ENCODE measurements around the gene NBAS. TPM values are rescaled to one million over a fixed set of nuclear protein-coding genes. Genes with fewer than 3 reads are reported as not detected.

NBAS gene
- total and polyA plus RNA-seq, 2 donors (not counting 3 experiments of a cell fraction or from before 2014, with no cell fraction given), result 29.4 to 43.0 TPM

DNA sequence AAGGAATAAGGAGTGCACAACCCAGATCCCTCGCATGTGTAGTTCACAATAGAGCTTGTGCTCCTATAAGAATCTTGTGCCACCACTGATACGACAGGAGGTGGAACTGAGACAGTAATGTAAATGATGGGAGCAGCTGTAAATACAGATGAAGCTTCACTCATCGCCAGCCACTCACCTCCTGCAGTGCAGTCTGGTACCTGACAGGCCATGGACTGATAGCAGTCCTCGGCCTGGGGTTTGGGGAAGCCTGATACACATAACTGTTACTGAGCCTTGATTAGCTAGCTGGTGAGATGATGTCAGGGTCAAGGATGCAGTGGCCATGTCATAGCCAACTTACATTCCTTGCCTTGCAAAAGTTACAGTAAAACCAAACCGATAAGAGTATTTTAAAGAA lies 376.6 kb downstream of the NBAS start:
- BruUV-seq (replicated peaks), result no TSS peak
- no peaks in the 10 kb centered on the region for H3K27me3 ChIP-seq (ENCODE audit: control insufficient read depth in 2 of 2, insufficient read depth in 2 of 2, low read length in 2 of 2)
- ChIA-PET CTCF (interaction anchor here (1.2 kb wide), 1 partner anchor 393 kb away, joined by 3 read pairs; no protein-coding TSS in a partner anchor), POLR2A (no interaction called here)
- H3K4me3 ChIP-seq (replicated peaks in 1 of 3; ENCODE audit: insufficient read depth in 1 of 3, low read depth in 1 of 3, low read length in 3 of 3), result no peak overlapping the region
- no peaks in the 10 kb centered on the region for H3K79me2 ChIP-seq (ENCODE audit: control insufficient read depth, insufficient read depth, low read length)
- H3K9ac ChIP-seq (replicated peaks; ENCODE audit: extremely low read depth, insufficient read depth, low read length), result no peak overlapping the region
- no peaks in the 10 kb centered on the region for H3K9me3 ChIP-seq (replicated peaks; ENCODE audit: control insufficient read depth, insufficient read depth, low read length)
- no peak overlapping the region for H2AFZ ChIP-seq (ENCODE audit: low read depth, low read length)
- FAIRE-seq (no peak), DNase-seq (ENCODE audit: low read depth, low spot score) (no peak)
- H3K36me3 ChIP-seq (ENCODE audit: control insufficient read depth in 2 of 2, extremely low read depth in 1 of 2, insufficient read depth in 2 of 2, low read length in 2 of 2), result peaks cover 0 to 2% of the 10 kb centered on the region in 2 experiments
- no peak overlapping the region for H3K27ac ChIP-seq (ENCODE audit: insufficient read depth, low read depth, low read length)
- H3K4me1 ChIP-seq (ENCODE audit: control insufficient read depth, extremely low read depth, insufficient read depth, low read length), result no peaks in the 10 kb centered on the region
- intact Hi-C loops (cut with micrococcal nuclease) (no loop called here), dilution Hi-C loops (cut with MboI; ENCODE audit: extremely low pct_ligation_motif_present, low sequenced_read_pairs) (no loop called here)
- TF ChIP-seq GATA2 (IDR thresholded peaks at IDR 0.05; ENCODE audit: insufficient read depth, insufficient read length, low read depth, low read length) (no peak), JUN (IDR thresholded peaks at IDR 0.05; ENCODE audit: borderline replicate concordance, insufficient read depth, insufficient read length, low read depth) (no peak), POLR2AphosphoS5 (IDR thresholded peaks at IDR 0.05; ENCODE audit: insufficient read depth, low read depth, low read length) (no peak), MAX (IDR thresholded peaks at IDR 0.05; ENCODE audit: insufficient read depth, insufficient read length) (no peak), POLR2A (IDR thresholded peaks at IDR 0.05; ENCODE audit: low read depth, low read length) (no peak), MYC (IDR thresholded peaks at IDR 0.05; ENCODE audit: low read depth, low read length) (no peak), EZH2 (IDR thresholded peaks at IDR 0.05; ENCODE audit: borderline replicate concordance, low read depth, low read length, severe bottlenecking) (no peak), FOS (IDR thresholded peaks at IDR 0.05; ENCODE audit: borderline replicate concordance, insufficient read depth, low read length) (no peak)
- TF ChIP-seq, protein P1, sequence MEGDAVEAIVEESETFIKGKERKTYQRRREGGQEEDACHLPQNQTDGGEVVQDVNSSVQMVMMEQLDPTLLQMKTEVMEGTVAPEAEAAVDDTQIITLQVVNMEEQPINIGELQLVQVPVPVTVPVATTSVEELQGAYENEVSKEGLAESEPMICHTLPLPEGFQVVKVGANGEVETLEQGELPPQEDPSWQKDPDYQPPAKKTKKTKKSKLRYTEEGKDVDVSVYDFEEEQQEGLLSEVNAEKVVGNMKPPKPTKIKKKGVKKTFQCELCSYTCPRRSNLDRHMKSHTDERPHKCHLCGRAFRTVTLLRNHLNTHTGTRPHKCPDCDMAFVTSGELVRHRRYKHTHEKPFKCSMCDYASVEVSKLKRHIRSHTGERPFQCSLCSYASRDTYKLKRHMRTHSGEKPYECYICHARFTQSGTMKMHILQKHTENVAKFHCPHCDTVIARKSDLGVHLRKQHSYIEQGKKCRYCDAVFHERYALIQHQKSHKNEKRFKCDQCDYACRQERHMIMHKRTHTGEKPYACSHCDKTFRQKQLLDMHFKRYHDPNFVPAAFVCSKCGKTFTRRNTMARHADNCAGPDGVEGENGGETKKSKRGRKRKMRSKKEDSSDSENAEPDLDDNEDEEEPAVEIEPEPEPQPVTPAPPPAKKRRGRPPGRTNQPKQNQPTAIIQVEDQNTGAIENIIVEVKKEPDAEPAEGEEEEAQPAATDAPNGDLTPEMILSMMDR (IDR thresholded peaks at IDR 0.05; ENCODE audit: extremely low read depth in 1 of 2, insufficient read depth in 1 of 2, low read depth in 1 of 2, low read length in 2 of 2), result no peak
- H3K4me2 ChIP-seq (ENCODE audit: insufficient read depth, low read length), result no peak overlapping the region
- H4K20me1 ChIP-seq (replicated peaks; ENCODE audit: control insufficient read depth, extremely low read depth, insufficient read depth, low read length), result no peaks in the 10 kb centered on the region
- no peaks in the 10 kb centered on the region for H3K9me1 ChIP-seq (replicated peaks; ENCODE audit: control insufficient read depth, extremely low read depth, insufficient read depth, low read length)

All from endothelial cell of umbilical vein (primary cell).